ENCODE results near the gene GRPEL1.

The GRPEL1 gene

GRCh38 chr4:7014815-7015214 is 53.0 kb downstream of the GRPEL1 start:
- no peak for TF ChIP-seq CTCF (conservative IDR thresholded peaks at IDR 0.05)
- H3K27ac ChIP-seq = no peak overlapping the region

GRCh38 chr4:7013175-7013574 is 54.7 kb downstream of the GRPEL1 start:
- no peak overlapping the region for H3K27ac ChIP-seq
- no peak for TF ChIP-seq CTCF (conservative IDR thresholded peaks at IDR 0.05)

GRCh38 chr4:7009564-7009963 is 58.3 kb downstream of the GRPEL1 start:
- TF ChIP-seq CTCF (conservative IDR thresholded peaks at IDR 0.05) = no peak
- H3K27ac ChIP-seq = no peak overlapping the region
